ENCODE measurements around the gene ZBTB8A.

Gene ZBTB8A

GRCh38 chr1:32580348-32581017 lies 41.3 kb downstream of the ZBTB8A start:
- peak overlapping the region in 1 of 2 donors; percentile 3 for H3K4me3 ChIP-seq (ENCODE audit: low read length in 2 of 2)
- H3K27ac ChIP-seq (ENCODE audit: low read length) = no peak overlapping the region
- no peak overlapping the region for H3K9ac ChIP-seq (ENCODE audit: low read length in 2 of 2)
- no peaks in the 10 kb centered on the region for H3K36me3 ChIP-seq (ENCODE audit: control insufficient read depth in 2 of 2, insufficient read depth in 2 of 2, low read length in 2 of 2)
- no peaks in the 10 kb centered on the region for H3K9me3 ChIP-seq (ENCODE audit: control insufficient read depth in 2 of 2, low read length in 2 of 2)
- H3K27me3 ChIP-seq (ENCODE audit: control insufficient read depth in 1 of 2, insufficient read depth in 2 of 2, low read length in 2 of 2) = no peaks in the 10 kb centered on the region
- peaks cover 6% of the 10 kb centered on the region for H3K4me1 ChIP-seq (ENCODE audit: control insufficient read depth, insufficient read depth, low read length)

GRCh38 chr1:32592943-32593342 lies 53.7 kb downstream of the ZBTB8A start:
- Histone ChIP-seq H3K4me1 (ENCODE audit: control insufficient read depth, insufficient read depth, low read length) (no peaks in the 10 kb centered on the region), H3K9me3 (ENCODE audit: control insufficient read depth in 2 of 2, low read length in 2 of 2) (no peaks in the 10 kb centered on the region), H3K27ac (ENCODE audit: low read length) (no peak overlapping the region), H3K36me3 (ENCODE audit: control insufficient read depth in 2 of 2, insufficient read depth in 2 of 2, low read length in 2 of 2) (peaks cover 4% of the 10 kb centered on the region in 2 donors), H3K9ac (ENCODE audit: low read length in 2 of 2) (no peak overlapping the region), H3K4me3 (ENCODE audit: low read length in 2 of 2) (no peak overlapping the region), H3K27me3 (ENCODE audit: control insufficient read depth in 1 of 2, insufficient read depth in 2 of 2, low read length in 2 of 2) (no peaks in the 10 kb centered on the region)

GRCh38 chr1:32600034-32600433 lies 60.8 kb downstream of the ZBTB8A start:
- H3K27me3 ChIP-seq (ENCODE audit: control insufficient read depth in 1 of 2, insufficient read depth in 2 of 2, low read length in 2 of 2) = no peaks in the 10 kb centered on the region
- no peak overlapping the region for H3K27ac ChIP-seq (ENCODE audit: low read length)
- H3K4me1 ChIP-seq (ENCODE audit: control insufficient read depth, insufficient read depth, low read length) = no peaks in the 10 kb centered on the region
- H3K36me3 ChIP-seq (ENCODE audit: control insufficient read depth in 2 of 2, insufficient read depth in 2 of 2, low read length in 2 of 2) = peaks cover 4 to 5% of the 10 kb centered on the region in 2 donors
- no peak overlapping the region for H3K4me3 ChIP-seq (ENCODE audit: low read length in 2 of 2)
- no peaks in the 10 kb centered on the region for H3K9me3 ChIP-seq (ENCODE audit: control insufficient read depth in 2 of 2, low read length in 2 of 2)
- H3K9ac ChIP-seq (ENCODE audit: low read length in 2 of 2) = no peak overlapping the region

- no peak overlapping the region for H3K27ac ChIP-seq (ENCODE audit: low read length)
- H3K4me1 ChIP-seq (ENCODE audit: control insufficient read depth, insufficient read depth, low read length) = no peaks in the 10 kb centered on the region
- no peak overlapping the region for H3K4me3 ChIP-seq (ENCODE audit: low read length in 2 of 2)
- H3K36me3 ChIP-seq (ENCODE audit: control insufficient read depth in 2 of 2, insufficient read depth in 2 of 2, low read length in 2 of 2) = peaks cover 0 to 6% of the 10 kb centered on the region in 2 donors
- H3K27me3 ChIP-seq (ENCODE audit: control insufficient read depth in 1 of 2, insufficient read depth in 2 of 2, low read length in 2 of 2) = no peaks in the 10 kb centered on the region
- no peak overlapping the region for H3K9ac ChIP-seq (ENCODE audit: low read length in 2 of 2)
- no peaks in the 10 kb centered on the region for H3K9me3 ChIP-seq (ENCODE audit: control insufficient read depth in 2 of 2, low read length in 2 of 2)
These were observed 66.6 kb downstream of the ZBTB8A start for GRCh38 chr1:32605711-32606424.

- Histone ChIP-seq H3K36me3 (ENCODE audit: control insufficient read depth in 2 of 2, insufficient read depth in 2 of 2, low read length in 2 of 2) (peaks cover 0 to 6% of the 10 kb centered on the region in 2 donors), H3K9ac (ENCODE audit: low read length in 2 of 2) (no peak overlapping the region), H3K4me1 (ENCODE audit: control insufficient read depth, insufficient read depth, low read length) (no peaks in the 10 kb centered on the region), H3K27ac (ENCODE audit: low read length) (no peak overlapping the region), H3K27me3 (ENCODE audit: control insufficient read depth in 1 of 2, insufficient read depth in 2 of 2, low read length in 2 of 2) (no peaks in the 10 kb centered on the region), H3K4me3 (ENCODE audit: low read length in 2 of 2) (no peak overlapping the region), H3K9me3 (ENCODE audit: control insufficient read depth in 2 of 2, low read length in 2 of 2) (no peaks in the 10 kb centered on the region)
These were observed 67.5 kb downstream of the ZBTB8A start for GRCh38 chr1:32606565-32607371.

GRCh38 chr1:32609180-32609579 lies 70.0 kb downstream of the ZBTB8A start:
- Histone ChIP-seq H3K4me3 (ENCODE audit: low read length in 2 of 2) (no peak overlapping the region), H3K27ac (ENCODE audit: low read length) (no peak overlapping the region), H3K9me3 (ENCODE audit: control insufficient read depth in 2 of 2, low read length in 2 of 2) (no peaks in the 10 kb centered on the region), H3K4me1 (ENCODE audit: control insufficient read depth, insufficient read depth, low read length) (peaks cover 7% of the 10 kb centered on the region), H3K36me3 (ENCODE audit: control insufficient read depth in 2 of 2, insufficient read depth in 2 of 2, low read length in 2 of 2) (peaks cover 0 to 6% of the 10 kb centered on the region in 2 donors), H3K9ac (ENCODE audit: low read length in 2 of 2) (no peak overlapping the region), H3K27me3 (ENCODE audit: control insufficient read depth in 1 of 2, insufficient read depth in 2 of 2, low read length in 2 of 2) (no peaks in the 10 kb centered on the region)

- no peaks in the 10 kb centered on the region for H3K36me3 ChIP-seq (ENCODE audit: control insufficient read depth in 2 of 2, insufficient read depth in 2 of 2, low read length in 2 of 2)
- H3K9me3 ChIP-seq (ENCODE audit: control insufficient read depth in 2 of 2, low read length in 2 of 2) = no peaks in the 10 kb centered on the region
- peak overlapping the region; percentile 69 to 78 for H3K4me3 ChIP-seq (ENCODE audit: low read length in 2 of 2)
- no peak overlapping the region for H3K27ac ChIP-seq (ENCODE audit: low read length)
- no peaks in the 10 kb centered on the region for H3K27me3 ChIP-seq (ENCODE audit: control insufficient read depth in 1 of 2, insufficient read depth in 2 of 2, low read length in 2 of 2)
- peaks cover 7% of the 10 kb centered on the region for H3K4me1 ChIP-seq (ENCODE audit: control insufficient read depth, insufficient read depth, low read length)
- H3K9ac ChIP-seq (ENCODE audit: low read length in 2 of 2) = peak overlapping the region; percentile 57 to 69
These were observed 72.6 kb downstream of the ZBTB8A start for GRCh38 chr1:32611859-32612188.

- no peaks in the 10 kb centered on the region for H3K9me3 ChIP-seq (ENCODE audit: control insufficient read depth in 2 of 2, low read length in 2 of 2)
- H3K27ac ChIP-seq (ENCODE audit: low read length) = no peak overlapping the region
- peak overlapping the region; percentile 69 to 78 for H3K4me3 ChIP-seq (ENCODE audit: low read length in 2 of 2)
- H3K36me3 ChIP-seq (ENCODE audit: control insufficient read depth in 2 of 2, insufficient read depth in 2 of 2, low read length in 2 of 2) = no peaks in the 10 kb centered on the region
- peaks cover 7% of the 10 kb centered on the region for H3K4me1 ChIP-seq (ENCODE audit: control insufficient read depth, insufficient read depth, low read length)
- H3K9ac ChIP-seq (ENCODE audit: low read length in 2 of 2) = peak overlapping the region; percentile 57 to 69
- H3K27me3 ChIP-seq (ENCODE audit: control insufficient read depth in 1 of 2, insufficient read depth in 2 of 2, low read length in 2 of 2) = no peaks in the 10 kb centered on the region
These were observed 73.1 kb downstream of the ZBTB8A start for GRCh38 chr1:32612189-32612881.

- no peaks in the 10 kb centered on the region for H3K36me3 ChIP-seq (ENCODE audit: control insufficient read depth in 2 of 2, insufficient read depth in 2 of 2, low read length in 2 of 2)
- no peaks in the 10 kb centered on the region for H3K9me3 ChIP-seq (ENCODE audit: control insufficient read depth in 2 of 2, low read length in 2 of 2)
- H3K27ac ChIP-seq (ENCODE audit: low read length) = no peak overlapping the region
These were observed 74.2 kb downstream of the ZBTB8A start for GRCh38 chr1:32613472-32613871.

GRCh38 chr1:32618673-32619221 lies 79.5 kb downstream of the ZBTB8A start:
- no peaks in the 10 kb centered on the region for H3K36me3 ChIP-seq (ENCODE audit: control insufficient read depth in 2 of 2, insufficient read depth in 2 of 2, low read length in 2 of 2)
- H3K27me3 ChIP-seq (ENCODE audit: control insufficient read depth in 1 of 2, insufficient read depth in 2 of 2, low read length in 2 of 2) = no peaks in the 10 kb centered on the region
- no peaks in the 10 kb centered on the region for H3K9me3 ChIP-seq (ENCODE audit: control insufficient read depth in 2 of 2, low read length in 2 of 2)
- H3K27ac ChIP-seq (ENCODE audit: low read length) = no peak overlapping the region
- no peak overlapping the region for H3K9ac ChIP-seq (ENCODE audit: low read length in 2 of 2)
- no peak overlapping the region for H3K4me3 ChIP-seq (ENCODE audit: low read length in 2 of 2)
- H3K4me1 ChIP-seq (ENCODE audit: control insufficient read depth, insufficient read depth, low read length) = peaks cover 2% of the 10 kb centered on the region

More at GRCh38 chr1:32613472-32613871, 74.2 kb downstream of the ZBTB8A start:
- Histone ChIP-seq H3K4me3 (ENCODE audit: low read length in 2 of 2) (no peak overlapping the region), H3K4me1 (ENCODE audit: control insufficient read depth, insufficient read depth, low read length) (peaks cover 7% of the 10 kb centered on the region), H3K9ac (ENCODE audit: low read length in 2 of 2) (no peak overlapping the region), H3K27me3 (ENCODE audit: control insufficient read depth in 1 of 2, insufficient read depth in 2 of 2, low read length in 2 of 2) (no peaks in the 10 kb centered on the region)

Data from stomach smooth muscle (tissue), 2 donors.